Measurements from ENCODE around the gene LDHA. TPM values are rescaled to one million over a fixed set of nuclear protein-coding genes. Genes with fewer than 3 reads are reported as not detected.

Gene LDHA
- total and polyA plus RNA-seq, 2 of the 13 experiments (the other 11 are each of a cell fraction or from before 2014, with no cell fraction given), result 805 to 1,547 TPM

DNA sequence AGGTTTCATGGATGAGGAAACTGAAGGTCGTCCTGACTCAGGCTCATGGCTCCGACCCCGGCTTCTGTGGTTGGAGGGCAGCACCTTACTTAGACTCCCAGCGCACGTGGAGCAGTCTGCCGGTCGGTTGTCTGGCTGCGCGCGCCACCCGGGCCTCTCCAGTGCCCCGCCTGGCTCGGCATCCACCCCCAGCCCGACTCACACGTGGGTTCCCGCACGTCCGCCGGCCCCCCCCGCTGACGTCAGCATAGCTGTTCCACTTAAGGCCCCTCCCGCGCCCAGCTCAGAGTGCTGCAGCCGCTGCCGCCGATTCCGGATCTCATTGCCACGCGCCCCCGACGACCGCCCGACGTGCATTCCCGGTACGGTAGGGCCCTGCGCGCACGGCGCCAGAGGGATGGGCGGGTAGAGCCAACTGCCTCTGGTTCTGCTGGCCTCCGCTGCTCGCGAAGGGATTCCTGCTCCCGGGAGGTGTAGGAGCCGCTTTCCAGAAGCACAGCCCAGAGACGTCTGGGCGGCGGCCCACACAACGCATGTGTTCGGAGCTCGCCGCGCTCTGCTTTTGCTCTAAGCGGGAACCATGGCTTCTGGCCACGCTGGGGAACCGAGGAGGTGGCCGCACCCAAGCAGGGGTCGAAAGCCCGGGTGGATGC, at the start of gene LDHA (continued):
- 0 out of 2 replicates have a peak, but pooled peaks have one; percentile 44 for TF ChIP-seq GTF3A (CRISPR knock-in tag; conservative IDR thresholded peaks at IDR 0.05)
- no peak for TF ChIP-seq ZNF10 (CRISPR knock-in tag; IDR thresholded peaks at IDR 0.05; ENCODE audit: borderline replicate concordance, low read depth)
- TF ChIP-seq NFKBIZ (CRISPR knock-in tag; IDR thresholded peaks at IDR 0.05), result no peak; the same call in none of the 2 replicates
- peak; percentile 99 for TF ChIP-seq BORCS8-MEF2B (CRISPR knock-in tag; IDR thresholded peaks at IDR 0.05)
- TF ChIP-seq MAFG (CRISPR knock-in tag; IDR thresholded peaks at IDR 0.05), result no peak
- TF ChIP-seq ZNF672 (CRISPR knock-in tag; IDR thresholded peaks at IDR 0.05), result no peak; the same call in 1 of the 2 replicates
- no peak; the same call in 1 of the 2 replicates for TF ChIP-seq ZNF382 (CRISPR knock-in tag; IDR thresholded peaks at IDR 0.05; ENCODE audit: borderline replicate concordance)
- peak; percentile 86 for TF ChIP-seq ZNF44 (CRISPR knock-in tag; IDR thresholded peaks at IDR 0.05)
- TF ChIP-seq, protein P1, sequence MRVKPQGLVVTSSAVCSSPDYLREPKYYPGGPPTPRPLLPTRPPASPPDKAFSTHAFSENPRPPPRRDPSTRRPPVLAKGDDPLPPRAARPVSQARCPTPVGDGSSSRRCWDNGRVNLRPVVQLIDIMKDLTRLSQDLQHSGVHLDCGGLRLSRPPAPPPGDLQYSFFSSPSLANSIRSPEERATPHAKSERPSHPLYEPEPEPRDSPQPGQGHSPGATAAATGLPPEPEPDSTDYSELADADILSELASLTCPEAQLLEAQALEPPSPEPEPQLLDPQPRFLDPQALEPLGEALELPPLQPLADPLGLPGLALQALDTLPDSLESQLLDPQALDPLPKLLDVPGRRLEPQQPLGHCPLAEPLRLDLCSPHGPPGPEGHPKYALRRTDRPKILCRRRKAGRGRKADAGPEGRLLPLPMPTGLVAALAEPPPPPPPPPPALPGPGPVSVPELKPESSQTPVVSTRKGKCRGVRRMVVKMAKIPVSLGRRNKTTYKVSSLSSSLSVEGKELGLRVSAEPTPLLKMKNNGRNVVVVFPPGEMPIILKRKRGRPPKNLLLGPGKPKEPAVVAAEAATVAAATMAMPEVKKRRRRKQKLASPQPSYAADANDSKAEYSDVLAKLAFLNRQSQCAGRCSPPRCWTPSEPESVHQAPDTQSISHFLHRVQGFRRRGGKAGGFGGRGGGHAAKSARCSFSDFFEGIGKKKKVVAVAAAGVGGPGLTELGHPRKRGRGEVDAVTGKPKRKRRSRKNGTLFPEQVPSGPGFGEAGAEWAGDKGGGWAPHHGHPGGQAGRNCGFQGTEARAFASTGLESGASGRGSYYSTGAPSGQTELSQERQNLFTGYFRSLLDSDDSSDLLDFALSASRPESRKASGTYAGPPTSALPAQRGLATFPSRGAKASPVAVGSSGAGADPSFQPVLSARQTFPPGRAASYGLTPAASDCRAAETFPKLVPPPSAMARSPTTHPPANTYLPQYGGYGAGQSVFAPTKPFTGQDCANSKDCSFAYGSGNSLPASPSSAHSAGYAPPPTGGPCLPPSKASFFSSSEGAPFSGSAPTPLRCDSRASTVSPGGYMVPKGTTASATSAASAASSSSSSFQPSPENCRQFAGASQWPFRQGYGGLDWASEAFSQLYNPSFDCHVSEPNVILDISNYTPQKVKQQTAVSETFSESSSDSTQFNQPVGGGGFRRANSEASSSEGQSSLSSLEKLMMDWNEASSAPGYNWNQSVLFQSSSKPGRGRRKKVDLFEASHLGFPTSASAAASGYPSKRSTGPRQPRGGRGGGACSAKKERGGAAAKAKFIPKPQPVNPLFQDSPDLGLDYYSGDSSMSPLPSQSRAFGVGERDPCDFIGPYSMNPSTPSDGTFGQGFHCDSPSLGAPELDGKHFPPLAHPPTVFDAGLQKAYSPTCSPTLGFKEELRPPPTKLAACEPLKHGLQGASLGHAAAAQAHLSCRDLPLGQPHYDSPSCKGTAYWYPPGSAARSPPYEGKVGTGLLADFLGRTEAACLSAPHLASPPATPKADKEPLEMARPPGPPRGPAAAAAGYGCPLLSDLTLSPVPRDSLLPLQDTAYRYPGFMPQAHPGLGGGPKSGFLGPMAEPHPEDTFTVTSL (CRISPR knock-in tag; IDR thresholded peaks at IDR 0.05; ENCODE audit: borderline replicate concordance), result peak; percentile 66; the same call in 1 of the 2 replicates
- TF ChIP-seq MAZ (IDR thresholded peaks at IDR 0.05; ENCODE audit: borderline replicate concordance, low read depth, low read length), result peak; percentile 96
- peak; percentile 99 for TF ChIP-seq MAZ (CRISPR knock-in tag; IDR thresholded peaks at IDR 0.05; ENCODE audit: low read depth)
- TF ChIP-seq RCOR2 (CRISPR knock-in tag; IDR thresholded peaks at IDR 0.05), result no peak
- 0 out of 2 replicates have a peak, but pooled peaks have one; percentile 2 for TF ChIP-seq TCF7 (IDR thresholded peaks at IDR 0.05; ENCODE audit: low read depth)
- no peak for TF ChIP-seq TBP (CRISPR knock-in tag; IDR thresholded peaks at IDR 0.05)
- peak; percentile 99 for TF ChIP-seq ZMAT3 (CRISPR knock-in tag; conservative IDR thresholded peaks at IDR 0.05)
- peak; percentile 96 for TF ChIP-seq ZNF256 (CRISPR knock-in tag; conservative IDR thresholded peaks at IDR 0.05)
- peak; percentile 55 for TF ChIP-seq NFYB (CRISPR knock-in tag; IDR thresholded peaks at IDR 0.05)
- peak; percentile 94 for TF ChIP-seq ZMYM4 (CRISPR knock-in tag; IDR thresholded peaks at IDR 0.05)
- peak; percentile 95 for TF ChIP-seq HOXA3 (CRISPR knock-in tag; IDR thresholded peaks at IDR 0.05)
- TF ChIP-seq, protein P2, sequence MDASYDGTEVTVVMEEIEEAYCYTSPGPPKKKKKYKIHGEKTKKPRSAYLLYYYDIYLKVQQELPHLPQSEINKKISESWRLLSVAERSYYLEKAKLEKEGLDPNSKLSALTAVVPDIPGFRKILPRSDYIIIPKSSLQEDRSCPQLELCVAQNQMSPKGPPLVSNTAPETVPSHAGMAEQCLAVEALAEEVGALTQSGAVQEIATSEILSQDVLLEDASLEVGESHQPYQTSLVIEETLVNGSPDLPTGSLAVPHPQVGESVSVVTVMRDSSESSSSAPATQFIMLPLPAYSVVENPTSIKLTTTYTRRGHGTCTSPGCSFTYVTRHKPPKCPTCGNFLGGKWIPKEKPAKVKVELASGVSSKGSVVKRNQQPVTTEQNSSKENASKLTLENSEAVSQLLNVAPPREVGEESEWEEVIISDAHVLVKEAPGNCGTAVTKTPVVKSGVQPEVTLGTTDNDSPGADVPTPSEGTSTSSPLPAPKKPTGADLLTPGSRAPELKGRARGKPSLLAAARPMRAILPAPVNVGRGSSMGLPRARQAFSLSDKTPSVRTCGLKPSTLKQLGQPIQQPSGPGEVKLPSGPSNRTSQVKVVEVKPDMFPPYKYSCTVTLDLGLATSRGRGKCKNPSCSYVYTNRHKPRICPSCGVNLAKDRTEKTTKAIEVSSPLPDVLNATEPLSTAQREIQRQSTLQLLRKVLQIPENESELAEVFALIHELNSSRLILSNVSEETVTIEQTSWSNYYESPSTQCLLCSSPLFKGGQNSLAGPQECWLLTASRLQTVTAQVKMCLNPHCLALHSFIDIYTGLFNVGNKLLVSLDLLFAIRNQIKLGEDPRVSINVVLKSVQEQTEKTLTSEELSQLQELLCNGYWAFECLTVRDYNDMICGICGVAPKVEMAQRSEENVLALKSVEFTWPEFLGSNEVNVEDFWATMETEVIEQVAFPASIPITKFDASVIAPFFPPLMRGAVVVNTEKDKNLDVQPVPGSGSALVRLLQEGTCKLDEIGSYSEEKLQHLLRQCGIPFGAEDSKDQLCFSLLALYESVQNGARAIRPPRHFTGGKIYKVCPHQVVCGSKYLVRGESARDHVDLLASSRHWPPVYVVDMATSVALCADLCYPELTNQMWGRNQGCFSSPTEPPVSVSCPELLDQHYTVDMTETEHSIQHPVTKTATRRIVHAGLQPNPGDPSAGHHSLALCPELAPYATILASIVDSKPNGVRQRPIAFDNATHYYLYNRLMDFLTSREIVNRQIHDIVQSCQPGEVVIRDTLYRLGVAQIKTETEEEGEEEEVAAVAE (CRISPR knock-in tag; IDR thresholded peaks at IDR 0.05; ENCODE audit: borderline replicate concordance), result peak; percentile 94
- TF ChIP-seq ZNF333 (CRISPR knock-in tag; IDR thresholded peaks at IDR 0.05; ENCODE audit: borderline replicate concordance), result peak; percentile 99
- no peak for TF ChIP-seq KLF12 (CRISPR knock-in tag; IDR thresholded peaks at IDR 0.05; ENCODE audit: borderline replicate concordance)
